Hematopoietic multipotent progenitor cell treated with erythropoietin and hydrocortisone succinate and interleukin-3 and kit ligand, for 8 days (in vitro differentiated cells): ENCODE results near the gene CYTH1.

ENCODE experiments used
- DNase-seq: peaks from one replicate; pipeline ENCODE4 v3.0.0-alpha.2; 2015

The CYTH1 gene

GRCh38 chr17:78710607-78711006, 71.5 kb downstream of the CYTH1 start:
- DNase-seq = no peak

- no peak for DNase-seq
Observed at GRCh38 chr17:78709751-78710181, 72.3 kb downstream of the CYTH1 start.

GRCh38 chr17:78709119-78709681, 72.9 kb downstream of the CYTH1 start:
- no peak for DNase-seq

GRCh38 chr17:78708510-78708973, 73.5 kb downstream of the CYTH1 start:
- peak; percentile 70 for DNase-seq

DNA sequence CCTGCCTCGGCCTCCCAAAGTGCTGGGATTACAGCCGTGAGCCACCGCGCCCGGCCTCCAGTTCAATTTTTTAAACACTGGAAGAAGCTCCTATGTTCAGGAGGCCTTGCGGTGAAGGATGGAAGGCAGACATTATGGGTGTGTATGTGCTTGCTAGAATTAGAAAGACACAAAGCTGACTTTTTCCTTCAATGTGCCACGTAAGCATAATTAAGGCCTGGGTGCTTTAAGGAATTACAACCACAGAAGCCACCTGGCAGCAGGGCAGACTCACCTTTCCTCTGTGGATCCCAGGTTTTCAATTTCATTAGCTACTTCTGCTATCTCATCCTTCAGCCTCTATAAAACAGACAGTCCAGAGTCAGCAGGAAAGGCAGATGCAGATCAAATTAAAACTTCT, 74.2 kb downstream of the CYTH1 start:
- no peak for DNase-seq

GRCh38 chr17:78707016-78707415, 75.1 kb downstream of the CYTH1 start:
- no peak for DNase-seq

DNA sequence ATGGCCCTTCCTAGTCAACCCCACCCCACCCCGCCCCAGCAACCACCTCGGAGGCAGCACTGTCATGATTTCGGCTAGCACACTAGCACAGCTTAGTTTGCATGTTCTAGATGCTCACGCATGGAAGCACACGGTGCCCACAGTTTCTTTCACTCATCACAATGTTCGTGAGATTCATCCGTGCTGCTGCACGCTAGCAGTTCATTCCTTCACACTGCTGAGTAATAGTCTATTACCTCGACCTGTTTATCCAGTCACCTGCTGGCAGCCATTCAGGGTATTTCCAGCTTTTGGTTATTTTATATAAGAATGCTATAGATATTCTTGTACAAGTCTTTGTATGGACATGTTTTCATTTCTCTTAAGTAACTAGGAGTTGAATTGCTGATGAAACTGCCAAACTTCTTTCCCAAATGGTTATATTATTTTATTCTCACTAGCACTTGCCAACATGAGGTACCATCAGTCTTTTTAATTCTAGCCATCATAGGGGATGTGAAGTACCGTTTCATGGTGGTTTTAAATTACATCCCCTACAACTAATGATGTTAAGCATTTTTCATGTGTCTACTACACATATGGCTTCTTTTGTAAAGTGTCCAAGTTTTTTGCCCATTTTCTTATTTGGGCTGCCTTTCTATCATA, 75.7 kb downstream of the CYTH1 start:
- no peak for DNase-seq

DNA sequence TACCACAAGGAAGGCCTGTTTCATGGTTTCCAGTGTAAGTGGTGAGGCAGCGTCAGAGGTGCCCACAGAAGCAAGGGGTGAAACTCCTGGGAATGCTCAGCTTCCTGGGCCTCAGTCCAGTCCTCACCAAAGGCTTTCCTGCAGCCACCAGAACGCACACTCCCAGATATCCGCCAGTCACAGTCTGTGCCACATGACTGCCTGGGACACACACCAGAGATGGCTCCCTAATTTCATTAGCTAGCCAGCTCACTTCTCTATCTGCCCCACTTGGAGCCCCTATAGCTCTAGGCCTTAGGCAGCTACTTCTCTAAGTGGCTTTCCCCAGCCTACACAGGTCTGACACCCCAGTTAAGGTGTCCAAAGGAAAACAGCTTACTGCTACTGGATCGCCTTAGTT, 77.0 kb downstream of the CYTH1 start:
- no peak for DNase-seq

DNA sequence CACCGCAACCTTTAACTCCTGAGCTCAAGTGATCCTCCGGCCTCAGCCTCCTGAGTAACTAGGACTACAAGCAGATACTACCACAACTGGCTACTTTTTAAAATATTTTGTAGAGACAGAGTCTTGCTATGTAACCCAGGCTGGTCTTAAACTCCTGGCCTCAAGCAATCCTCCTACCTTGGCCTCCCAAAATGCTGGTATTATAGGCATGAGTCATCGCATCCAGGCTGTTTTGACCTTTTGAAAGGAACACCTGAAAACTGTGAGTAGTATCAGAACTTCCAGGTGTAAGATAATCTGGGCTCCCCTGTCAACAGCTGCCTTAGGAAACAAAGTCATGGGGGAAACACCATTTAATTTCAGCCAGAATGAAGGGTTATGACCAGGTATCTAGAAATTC, 77.5 kb downstream of the CYTH1 start:
- no peak for DNase-seq

GRCh38 chr17:78697554-78698343, 84.3 kb downstream of the CYTH1 start:
- DNase-seq = no peak

DNA sequence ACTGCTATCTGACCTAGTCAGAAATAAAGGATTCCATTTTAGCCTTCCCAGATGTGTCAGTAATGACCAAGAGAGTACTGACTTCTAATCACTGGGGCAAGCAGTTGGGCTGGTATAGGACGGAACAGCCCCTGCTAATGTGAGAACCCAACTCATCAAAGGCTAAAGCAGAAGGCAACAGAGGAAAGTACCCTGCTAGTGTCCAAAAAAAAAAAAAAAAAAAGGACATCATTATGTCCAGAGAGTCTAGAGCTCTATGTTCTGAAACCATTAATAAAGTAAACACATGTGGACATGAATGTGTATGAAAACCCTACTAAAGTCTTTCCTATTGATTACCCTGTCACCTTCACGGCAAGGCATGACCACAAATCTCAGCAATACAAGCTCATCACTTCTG, 85.0 kb downstream of the CYTH1 start:
- no peak for DNase-seq

- no peak for DNase-seq
Observed at GRCh38 chr17:78696016-78696982, 85.8 kb downstream of the CYTH1 start.

DNA sequence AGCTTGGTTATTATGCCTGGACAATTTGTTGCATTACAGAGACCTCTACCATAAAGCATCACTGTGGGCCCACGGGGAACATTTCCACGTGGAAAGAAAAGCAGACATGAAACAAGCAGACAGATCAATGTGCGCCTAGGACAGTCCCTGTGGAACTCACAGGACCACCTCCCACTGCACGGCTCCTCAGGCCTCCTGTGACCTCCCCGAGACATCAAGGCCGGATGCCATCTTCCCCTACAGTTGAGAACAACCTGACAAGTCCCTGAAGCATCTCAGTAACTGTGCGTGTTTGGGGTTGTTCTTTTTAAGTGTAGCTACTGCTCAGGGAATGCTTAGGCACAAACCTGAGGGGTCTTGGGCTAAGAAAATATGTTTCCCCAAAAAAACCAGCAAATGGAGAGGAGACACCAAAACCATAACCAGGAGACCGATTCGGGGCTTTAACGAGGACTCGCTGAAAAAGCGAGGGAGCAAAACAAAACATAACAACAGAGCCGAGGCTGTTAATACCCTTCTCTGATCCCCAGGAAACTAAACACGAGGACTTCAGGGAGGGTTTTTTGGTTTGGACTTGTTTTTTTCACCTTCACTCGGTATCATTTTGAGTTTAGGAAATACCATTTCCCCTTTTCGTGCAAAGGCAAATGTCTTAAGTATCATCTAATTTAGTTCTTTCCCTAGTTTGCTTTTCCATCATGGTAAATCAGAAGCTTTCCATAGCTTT, 87.1 kb downstream of the CYTH1 start:
- no peak for DNase-seq

- DNase-seq = no peak
Observed at GRCh38 chr17:78693346-78694083, 88.6 kb downstream of the CYTH1 start.

DNA sequence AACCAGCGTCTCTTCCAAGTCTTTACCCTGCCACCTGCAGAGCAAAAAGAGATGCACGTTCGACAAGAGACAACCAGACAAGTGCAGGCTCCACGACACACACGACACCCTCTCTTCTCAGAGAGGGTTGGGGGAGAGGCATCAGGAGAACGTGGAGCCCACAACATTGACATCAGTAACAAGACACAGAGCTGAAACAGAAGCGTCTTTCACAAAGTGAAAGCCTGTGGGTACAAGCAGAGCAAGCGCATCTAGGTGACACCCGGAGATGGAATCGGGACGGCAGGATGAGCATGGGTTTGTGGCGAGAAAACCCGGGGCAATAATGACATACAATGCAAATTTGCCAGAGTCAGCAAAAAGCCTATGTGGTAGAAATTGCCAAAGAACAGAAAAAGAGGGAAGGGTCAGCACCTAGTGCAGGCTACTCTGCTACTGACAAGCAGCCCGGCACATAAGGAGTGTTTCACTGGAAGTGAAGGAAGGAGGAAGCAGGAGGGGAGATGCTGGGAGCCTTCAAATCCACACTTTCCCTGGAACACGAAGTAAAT, 89.5 kb downstream of the CYTH1 start:
- DNase-seq = no peak

DNA sequence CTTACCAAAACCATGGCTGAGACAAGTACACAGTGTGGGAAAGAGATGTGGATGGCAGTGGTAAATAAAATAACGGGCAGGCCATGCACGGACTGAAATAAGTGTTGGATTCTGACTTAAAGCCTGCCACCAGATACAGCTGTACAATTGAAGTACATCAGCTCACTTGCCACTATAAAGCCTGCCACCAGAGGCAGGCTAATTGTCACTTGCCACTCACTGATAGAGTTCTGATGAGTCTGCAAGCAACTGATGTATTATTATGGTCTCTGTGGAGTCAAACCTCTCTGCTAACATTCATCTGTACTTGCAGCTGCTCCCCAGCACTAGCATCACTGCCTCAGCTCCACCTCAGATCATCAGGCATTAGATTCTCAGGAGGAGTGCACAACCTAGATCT, 93.0 kb downstream of the CYTH1 start:
- DNase-seq = peak; percentile 12

DNA sequence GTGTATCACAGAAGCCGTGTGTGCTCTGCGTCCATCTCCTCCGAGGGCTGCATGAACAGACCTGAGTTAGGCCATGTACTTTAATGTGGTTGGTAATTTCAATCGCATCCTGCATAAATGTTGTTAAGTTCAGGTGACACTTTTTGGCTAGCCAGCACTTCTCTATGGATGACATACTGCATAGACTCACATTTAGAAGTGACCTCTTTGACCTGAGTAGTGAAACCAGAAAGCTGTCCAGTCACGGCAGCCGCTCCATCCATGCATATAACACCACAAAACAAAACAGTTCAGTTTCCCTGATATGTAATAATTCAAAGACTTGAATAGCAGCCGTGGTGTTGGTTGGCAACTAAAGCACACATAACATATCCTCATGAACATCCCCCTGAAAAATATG, 94.1 kb downstream of the CYTH1 start:
- no peak for DNase-seq

GRCh38 chr17:78687125-78687524, 94.9 kb downstream of the CYTH1 start:
- DNase-seq = no peak

GRCh38 chr17:78684026-78684425, 98.0 kb downstream of the CYTH1 start:
- DNase-seq = no peak

- DNase-seq = no peak
Observed at GRCh38 chr17:78683408-78683961, 98.6 kb downstream of the CYTH1 start.

- no peak for DNase-seq
Observed at GRCh38 chr17:78682363-78682762, 99.7 kb downstream of the CYTH1 start.
